HG03558 (cell line): ENCODE measurements around the gene MACF1.
"Not testable (repeated sequence)": the region's sequence is repeated elsewhere in the genome, so short reads cannot be mapped to it uniquely, and the experiment has no call there.

ENCODE experiments used
- ATAC-seq: cut with Tn5 transposase; IDR thresholded peaks from one replicate; pipeline ENCODE4 v1.9.1; 2021; ENCODE audit warnings: moderate number of reproducible peaks; ENCODE audit not compliant: unreplicated experiment; ENCODE audit errors: extremely low read depth

Gene MACF1, protein sequence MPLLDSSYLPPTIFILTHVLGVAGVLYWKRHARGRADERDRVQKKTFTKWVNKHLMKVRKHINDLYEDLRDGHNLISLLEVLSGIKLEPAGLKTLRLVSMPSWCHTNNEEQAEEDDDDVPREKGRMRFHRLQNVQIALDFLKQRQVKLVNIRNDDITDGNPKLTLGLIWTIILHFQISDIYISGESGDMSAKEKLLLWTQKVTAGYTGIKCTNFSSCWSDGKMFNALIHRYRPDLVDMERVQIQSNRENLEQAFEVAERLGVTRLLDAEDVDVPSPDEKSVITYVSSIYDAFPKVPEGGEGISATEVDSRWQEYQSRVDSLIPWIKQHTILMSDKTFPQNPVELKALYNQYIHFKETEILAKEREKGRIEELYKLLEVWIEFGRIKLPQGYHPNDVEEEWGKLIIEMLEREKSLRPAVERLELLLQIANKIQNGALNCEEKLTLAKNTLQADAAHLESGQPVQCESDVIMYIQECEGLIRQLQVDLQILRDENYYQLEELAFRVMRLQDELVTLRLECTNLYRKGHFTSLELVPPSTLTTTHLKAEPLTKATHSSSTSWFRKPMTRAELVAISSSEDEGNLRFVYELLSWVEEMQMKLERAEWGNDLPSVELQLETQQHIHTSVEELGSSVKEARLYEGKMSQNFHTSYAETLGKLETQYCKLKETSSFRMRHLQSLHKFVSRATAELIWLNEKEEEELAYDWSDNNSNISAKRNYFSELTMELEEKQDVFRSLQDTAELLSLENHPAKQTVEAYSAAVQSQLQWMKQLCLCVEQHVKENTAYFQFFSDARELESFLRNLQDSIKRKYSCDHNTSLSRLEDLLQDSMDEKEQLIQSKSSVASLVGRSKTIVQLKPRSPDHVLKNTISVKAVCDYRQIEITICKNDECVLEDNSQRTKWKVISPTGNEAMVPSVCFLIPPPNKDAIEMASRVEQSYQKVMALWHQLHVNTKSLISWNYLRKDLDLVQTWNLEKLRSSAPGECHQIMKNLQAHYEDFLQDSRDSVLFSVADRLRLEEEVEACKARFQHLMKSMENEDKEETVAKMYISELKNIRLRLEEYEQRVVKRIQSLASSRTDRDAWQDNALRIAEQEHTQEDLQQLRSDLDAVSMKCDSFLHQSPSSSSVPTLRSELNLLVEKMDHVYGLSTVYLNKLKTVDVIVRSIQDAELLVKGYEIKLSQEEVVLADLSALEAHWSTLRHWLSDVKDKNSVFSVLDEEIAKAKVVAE (N-terminal part only)

GRCh38 chr1:39204441-39205081 is at the start of gene MACF1:
TSS of gene MACF1 (plus strand) at chr1:39204695. CDS start at chr1:39205023, 328 bp downstream.
- ATAC-seq: no peak

- no peak for ATAC-seq
Measured at GRCh38 chr1:39157304-39157703, 47.2 kb upstream of the MACF1 start.

GRCh38 chr1:39158327-39159086 is 46.0 kb upstream of the MACF1 start:
- ATAC-seq: no peak

- ATAC-seq: no peak
Measured at GRCh38 chr1:39159224-39160036, 45.1 kb upstream of the MACF1 start.

DNA sequence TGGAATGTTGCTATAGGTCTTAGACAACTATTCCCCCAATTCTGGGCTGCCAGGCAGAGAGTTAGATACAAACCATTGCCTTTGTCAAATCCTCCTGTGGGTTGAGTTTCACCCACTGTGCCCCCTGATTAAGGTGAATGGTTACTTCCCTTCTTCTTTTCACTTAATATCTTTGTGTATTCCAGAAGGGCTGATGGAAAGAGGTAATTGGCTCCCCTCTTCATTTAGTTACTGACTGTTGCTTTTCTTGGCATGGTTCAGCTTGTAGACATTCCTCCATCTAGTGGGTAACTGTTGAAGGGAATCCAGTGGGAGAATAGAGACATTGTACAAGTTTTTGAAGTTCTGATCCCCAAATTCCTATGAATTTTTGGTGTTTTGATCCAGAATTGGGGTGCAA is 43.8 kb upstream of the MACF1 start:
- ATAC-seq: no peak

- ATAC-seq: not testable (repeated sequence)
Measured at GRCh38 chr1:39161811-39162210, 42.7 kb upstream of the MACF1 start.

GRCh38 chr1:39163469-39163868 is 41.0 kb upstream of the MACF1 start:
- ATAC-seq: no peak

DNA sequence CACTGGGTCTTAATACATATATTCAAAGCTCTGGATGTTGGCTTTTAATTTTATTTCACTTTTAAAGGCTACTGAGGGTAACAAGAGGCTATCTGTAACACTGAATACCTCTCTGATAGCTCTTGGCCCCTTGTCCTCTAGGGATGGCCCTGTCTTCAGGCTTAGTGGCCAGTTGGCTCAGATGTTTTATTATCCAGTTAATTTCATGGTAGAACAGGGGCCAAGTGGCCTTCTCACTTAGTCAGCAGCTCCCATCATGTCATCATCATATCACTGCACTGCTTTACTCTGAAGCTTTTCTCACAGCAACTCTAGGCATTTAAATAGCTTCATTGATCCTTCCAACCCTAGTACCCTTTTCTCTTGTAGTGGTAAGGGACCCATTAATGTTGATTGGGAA is 40.2 kb upstream of the MACF1 start:
- no peak for ATAC-seq

- no peak for ATAC-seq
Measured at GRCh38 chr1:39165049-39165448, 39.4 kb upstream of the MACF1 start.

GRCh38 chr1:39165488-39165887 is 39.0 kb upstream of the MACF1 start:
- no peak for ATAC-seq

GRCh38 chr1:39167632-39168209 is 36.8 kb upstream of the MACF1 start:
- ATAC-seq: no peak

- no peak for ATAC-seq
Measured at GRCh38 chr1:39168301-39169080, 36.0 kb upstream of the MACF1 start.

DNA sequence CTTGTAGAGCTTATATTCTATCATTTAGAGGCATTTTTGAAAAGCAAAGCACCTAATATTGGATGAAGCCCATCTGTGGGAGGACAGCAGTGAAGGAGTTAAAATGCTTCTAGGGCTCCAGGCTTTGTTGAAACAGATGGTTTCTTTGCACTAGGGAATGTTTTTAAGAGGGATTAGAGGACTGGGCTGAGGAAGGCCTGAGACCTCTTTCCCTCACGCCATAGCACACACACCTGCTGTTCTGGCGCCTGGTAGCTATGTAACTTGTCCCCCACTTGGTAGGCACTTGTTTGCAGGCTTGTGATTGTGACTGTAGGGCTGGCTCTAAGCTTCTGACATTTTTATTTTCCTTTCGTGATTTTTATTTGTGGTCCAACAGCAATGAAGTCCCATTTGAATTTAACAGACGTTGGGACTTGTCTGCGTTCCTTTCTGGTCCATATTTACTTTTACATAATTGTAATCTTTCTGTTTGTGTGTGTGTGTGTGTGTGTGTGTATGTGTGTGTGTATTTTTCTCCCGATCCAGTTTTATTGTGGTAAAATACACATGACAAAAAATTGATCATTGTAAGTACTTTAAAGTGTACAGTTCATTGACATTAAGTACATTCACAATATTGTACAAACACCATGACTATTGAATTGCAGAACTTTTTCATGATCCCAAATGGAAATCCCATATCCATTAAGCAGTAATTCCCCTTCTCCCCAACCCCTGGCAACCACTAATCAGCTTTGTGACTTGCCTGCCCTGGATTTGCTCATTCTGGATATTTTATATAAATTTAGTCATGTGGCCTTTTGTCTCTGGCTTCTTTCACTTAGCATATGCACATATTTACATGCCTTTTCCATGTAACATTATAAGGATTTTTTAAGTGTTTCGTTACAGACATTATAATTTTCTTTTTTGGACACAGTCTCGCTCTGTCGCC is 33.5 kb upstream of the MACF1 start:
- ATAC-seq: no peak

DNA sequence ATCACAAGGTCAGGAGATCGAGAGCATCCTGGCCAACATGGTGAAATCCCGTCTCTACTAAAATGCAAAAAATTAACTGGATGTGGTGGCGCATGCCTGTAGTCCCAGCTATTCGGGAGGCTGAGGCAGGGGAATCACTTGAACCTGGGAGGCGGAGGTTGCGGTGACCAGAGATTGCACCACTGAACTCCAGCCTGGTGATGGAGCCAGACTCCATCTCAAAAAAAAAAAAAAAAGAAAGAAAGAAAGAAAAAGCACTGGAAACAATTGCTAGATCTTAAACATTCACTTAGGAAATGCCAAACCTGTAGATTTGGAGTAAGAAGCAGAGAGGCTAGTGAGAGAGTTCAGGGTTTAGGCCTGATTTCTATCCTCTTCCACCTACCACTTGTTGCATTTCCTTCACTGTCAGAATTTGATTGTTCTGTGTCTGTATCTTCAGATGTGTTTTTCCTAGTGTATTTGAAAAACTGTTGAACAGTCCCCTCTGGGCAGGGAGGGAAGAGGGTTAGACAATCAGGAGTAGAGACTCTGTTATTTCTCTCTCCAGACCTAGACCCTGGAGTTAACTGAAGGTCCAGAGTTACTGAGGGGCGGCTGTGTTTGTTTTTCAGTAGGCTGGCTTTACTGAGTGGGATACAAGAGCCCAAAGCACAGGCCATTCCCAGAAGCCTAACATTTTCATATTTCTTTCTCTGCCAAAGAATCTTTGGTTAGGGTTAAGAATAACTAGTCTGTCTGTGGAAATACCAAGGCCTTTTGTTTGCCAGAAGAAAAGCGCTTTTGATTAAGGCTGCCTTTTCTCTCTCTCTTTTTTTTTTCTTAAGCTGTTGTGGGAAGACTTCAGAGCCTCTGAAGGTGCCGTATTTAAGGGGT is 31.1 kb upstream of the MACF1 start:
- no peak for ATAC-seq

- no peak for ATAC-seq
Measured at GRCh38 chr1:39173995-39174380, 30.5 kb upstream of the MACF1 start.
